Activated naive CD8-positive, alpha-beta T cell (primary cell): ENCODE results near the gene STKLD1.
A peak's percentile ranks its signal among the peaks of the same experiment; 100 is the strongest.

Source experiments
- H3K27ac Mint-ChIP-seq: one replicate; pipeline ENCODE4 v1.8.0; 2021; ENCODE audit warnings: mixed read lengths
- H3K27me3 Mint-ChIP-seq: one replicate; pipeline ENCODE4 v1.8.0; 2021; ENCODE audit warnings: mixed read lengths
- H3K36me3 Mint-ChIP-seq: one replicate; pipeline ENCODE4 v1.8.0; 2021; ENCODE audit warnings: mixed read lengths
- H3K4me1 Mint-ChIP-seq: one replicate; pipeline ENCODE4 v1.8.0; 2021; ENCODE audit warnings: low read depth, mixed read lengths
- H3K4me3 Mint-ChIP-seq: one replicate; pipeline ENCODE4 v1.8.0; 2021; ENCODE audit warnings: mild to moderate bottlenecking, mixed read lengths
- H3K9me3 Mint-ChIP-seq: one replicate; pipeline ENCODE4 v1.8.0; 2021; ENCODE audit warnings: low read depth, mixed read lengths

The STKLD1 gene

DNA sequence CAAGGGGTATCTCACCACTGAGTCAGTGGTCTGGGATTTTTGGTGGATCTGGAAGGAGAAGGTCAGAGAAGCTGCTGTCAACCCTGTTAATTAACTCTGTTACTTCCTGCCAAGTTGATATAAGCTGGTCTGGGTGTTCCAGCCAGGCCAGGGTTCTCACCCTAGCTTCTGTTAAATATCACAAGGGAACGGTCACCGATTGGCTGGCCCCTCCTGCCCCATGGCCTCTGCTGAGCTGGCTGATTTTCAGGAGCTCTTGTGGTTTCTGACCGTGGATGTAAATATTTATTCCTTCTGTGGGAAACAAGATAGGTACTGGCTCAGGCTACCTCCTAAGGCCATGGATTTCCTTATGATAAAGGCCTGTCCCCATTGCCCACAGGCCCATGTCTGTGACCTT, 47.0 kb downstream of the STKLD1 start:
- peaks cover 13% of the 10 kb centered on the region for H3K27me3 Mint-ChIP-seq
- no peaks in the 10 kb centered on the region for H3K36me3 Mint-ChIP-seq
- H3K4me1 Mint-ChIP-seq = peaks cover 23% of the 10 kb centered on the region
- H3K9me3 Mint-ChIP-seq = no peaks in the 10 kb centered on the region
- H3K27ac Mint-ChIP-seq = no peak overlapping the region
- H3K4me3 Mint-ChIP-seq = no peak overlapping the region

DNA sequence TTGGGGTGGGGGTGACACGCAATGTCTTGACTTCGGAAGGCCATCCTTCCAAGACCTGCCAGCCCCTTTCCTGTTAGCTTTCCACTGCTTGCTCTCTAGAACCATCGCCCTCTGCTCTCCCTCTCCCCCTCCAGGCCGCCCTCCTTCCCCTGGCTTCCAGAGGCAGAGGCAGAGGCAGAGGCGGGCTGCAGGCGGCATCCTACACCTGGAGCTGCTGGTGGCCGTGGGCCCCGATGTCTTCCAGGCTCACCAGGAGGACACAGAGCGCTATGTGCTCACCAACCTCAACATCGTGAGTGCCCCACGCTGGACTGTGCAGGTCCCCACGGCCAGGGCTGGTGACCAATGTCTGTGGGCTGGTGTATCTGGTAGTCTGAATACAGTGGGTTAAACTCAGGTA, 48.0 kb downstream of the STKLD1 start:
- Mint-ChIP-seq H3K4me3 (no peak overlapping the region), H3K36me3 (no peaks in the 10 kb centered on the region), H3K4me1 (peaks cover 15% of the 10 kb centered on the region), H3K27ac (no peak overlapping the region), H3K27me3 (peaks cover 13% of the 10 kb centered on the region), H3K9me3 (no peaks in the 10 kb centered on the region)

DNA sequence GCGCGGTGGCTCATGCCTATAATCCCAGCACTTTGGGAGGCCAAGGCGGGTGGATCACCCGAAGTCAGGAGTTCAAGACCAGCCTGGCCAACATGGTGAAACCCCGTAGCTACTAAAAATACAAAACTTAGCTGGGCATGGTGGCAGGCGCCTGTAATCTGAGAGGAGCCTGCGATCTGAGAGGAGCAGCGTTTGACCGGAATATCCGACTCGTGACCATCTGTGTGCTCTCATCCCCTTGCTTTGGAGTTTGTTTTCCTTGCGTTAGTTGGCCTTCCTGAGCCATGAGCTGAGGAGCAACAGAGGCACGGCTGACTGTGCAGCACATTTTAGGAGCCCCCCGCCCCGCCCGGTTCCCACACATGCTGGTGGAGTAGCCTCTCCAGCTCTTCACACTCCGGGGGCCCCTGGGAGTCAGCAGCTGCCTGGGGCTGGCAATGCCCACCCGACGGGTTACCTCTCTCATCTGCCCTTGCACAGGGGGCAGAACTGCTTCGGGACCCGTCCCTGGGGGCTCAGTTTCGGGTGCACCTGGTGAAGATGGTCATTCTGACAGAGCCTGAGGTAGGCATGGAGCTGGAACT, 49.0 kb downstream of the STKLD1 start:
- no peak overlapping the region for H3K27ac Mint-ChIP-seq
- no peaks in the 10 kb centered on the region for H3K9me3 Mint-ChIP-seq
- H3K4me1 Mint-ChIP-seq = peaks cover 13% of the 10 kb centered on the region
- H3K36me3 Mint-ChIP-seq = no peaks in the 10 kb centered on the region
- H3K27me3 Mint-ChIP-seq = peaks cover 14% of the 10 kb centered on the region
- no peak overlapping the region for H3K4me3 Mint-ChIP-seq

DNA sequence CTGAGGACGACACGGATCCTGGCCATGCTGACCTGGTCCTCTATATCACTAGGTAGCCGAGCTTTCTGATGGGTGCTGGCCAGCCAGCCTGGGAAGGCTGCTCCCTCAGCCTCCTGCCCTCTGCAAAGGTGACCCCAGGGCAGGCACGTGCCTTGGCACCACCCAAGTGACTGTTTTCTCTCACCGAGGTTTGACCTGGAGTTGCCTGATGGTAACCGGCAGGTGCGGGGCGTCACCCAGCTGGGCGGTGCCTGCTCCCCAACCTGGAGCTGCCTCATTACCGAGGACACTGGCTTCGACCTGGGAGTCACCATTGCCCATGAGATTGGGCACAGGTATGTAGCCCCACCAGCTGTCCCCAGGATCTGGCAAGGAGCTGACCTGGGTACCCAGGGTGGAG, 49.8 kb downstream of the STKLD1 start:
- Mint-ChIP-seq H3K4me3 (no peak overlapping the region), H3K9me3 (no peaks in the 10 kb centered on the region), H3K27me3 (peaks cover 15% of the 10 kb centered on the region)

DNA sequence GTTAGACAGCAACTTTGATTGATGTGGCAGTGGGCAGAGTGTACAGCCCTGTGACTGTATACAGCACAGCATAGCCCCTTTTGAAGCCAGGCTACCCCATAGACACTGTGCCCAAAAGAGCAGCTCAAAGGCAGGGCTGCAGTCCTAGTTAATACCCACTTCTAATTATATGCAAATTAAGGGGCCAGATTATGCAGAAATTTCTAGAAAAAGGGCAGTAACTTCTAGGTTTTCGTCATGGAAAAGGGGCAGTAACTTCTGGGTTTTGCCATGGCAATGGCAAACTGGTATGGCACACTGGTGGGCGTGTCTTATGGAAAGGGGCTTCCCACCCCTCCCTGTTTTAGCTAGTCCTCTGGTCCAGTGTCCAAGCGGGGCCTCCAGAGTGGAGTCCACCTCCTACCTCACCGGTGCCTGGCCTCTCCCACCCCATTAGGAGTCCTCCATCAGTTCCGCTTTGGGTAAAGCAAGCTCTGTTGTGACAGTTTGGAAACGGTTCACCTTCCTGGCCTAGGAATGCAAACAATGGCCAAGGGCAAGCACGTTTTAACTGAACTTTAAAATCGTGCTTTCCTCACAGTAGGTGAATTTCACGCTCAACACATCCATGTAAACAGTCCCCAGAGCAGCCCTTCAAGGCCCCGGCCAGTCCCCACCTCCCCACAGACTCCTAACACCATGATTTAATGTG, 51.6 kb downstream of the STKLD1 start:
- Mint-ChIP-seq H3K4me1 (peaks cover 5% of the 10 kb centered on the region), H3K27ac (no peak overlapping the region), H3K4me3 (peak overlapping the region; percentile 60), H3K36me3 (no peaks in the 10 kb centered on the region), H3K27me3 (peaks cover 15% of the 10 kb centered on the region), H3K9me3 (no peaks in the 10 kb centered on the region)

More for the DNA sequence above, 49.8 kb downstream of the STKLD1 start:
- H3K4me1 Mint-ChIP-seq = peaks cover 11% of the 10 kb centered on the region
- no peaks in the 10 kb centered on the region for H3K36me3 Mint-ChIP-seq
- no peak overlapping the region for H3K27ac Mint-ChIP-seq

DNA sequence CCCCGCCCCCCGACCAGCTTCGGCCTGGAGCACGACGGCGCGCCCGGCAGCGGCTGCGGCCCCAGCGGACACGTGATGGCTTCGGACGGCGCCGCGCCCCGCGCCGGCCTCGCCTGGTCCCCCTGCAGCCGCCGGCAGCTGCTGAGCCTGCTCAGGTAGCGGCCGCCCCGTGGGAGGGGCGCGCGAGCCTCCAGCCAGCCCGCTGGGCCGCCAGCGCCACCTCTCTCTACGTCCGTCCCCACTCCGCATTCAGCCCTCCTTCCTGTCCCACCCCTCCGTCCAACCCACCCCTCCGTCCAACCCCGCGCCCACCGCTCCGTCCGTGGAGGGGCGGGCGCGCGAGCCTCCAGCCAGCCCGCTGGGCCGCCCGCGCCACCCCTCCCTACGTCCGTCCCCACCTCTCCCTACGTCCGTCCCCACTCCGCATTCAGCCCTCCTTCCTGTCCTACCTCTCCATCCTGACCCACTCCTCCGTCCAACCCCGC, 52.5 kb downstream of the STKLD1 start:
- peaks cover 15% of the 10 kb centered on the region for H3K27me3 Mint-ChIP-seq
- no peak overlapping the region for H3K27ac Mint-ChIP-seq
- peaks cover 5% of the 10 kb centered on the region for H3K4me1 Mint-ChIP-seq
- no peak overlapping the region for H3K4me3 Mint-ChIP-seq
- H3K9me3 Mint-ChIP-seq = no peaks in the 10 kb centered on the region
- no peaks in the 10 kb centered on the region for H3K36me3 Mint-ChIP-seq

DNA sequence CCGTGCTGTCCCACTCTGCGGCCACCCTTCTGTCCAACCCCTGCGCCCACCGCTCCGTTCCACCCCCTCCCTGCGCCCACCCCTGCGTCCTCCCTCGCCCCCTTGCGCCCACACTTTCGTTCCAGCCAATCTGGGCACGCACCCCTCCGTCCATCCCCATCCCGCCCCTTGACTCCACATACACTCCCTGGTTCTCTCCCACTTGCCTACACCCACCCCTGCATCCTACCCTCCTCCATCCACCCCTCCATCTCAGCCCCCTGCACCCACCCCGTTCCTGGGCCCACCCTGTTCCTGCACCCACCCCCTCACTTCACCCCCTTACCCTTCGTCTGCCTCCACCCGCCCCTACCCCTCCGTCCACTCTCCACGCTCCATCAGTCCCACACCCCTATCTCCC, 53.0 kb downstream of the STKLD1 start:
- peaks cover 15% of the 10 kb centered on the region for H3K27me3 Mint-ChIP-seq
- no peaks in the 10 kb centered on the region for H3K9me3 Mint-ChIP-seq
- peaks cover 5% of the 10 kb centered on the region for H3K4me1 Mint-ChIP-seq
- H3K4me3 Mint-ChIP-seq = no peak overlapping the region
- no peak overlapping the region for H3K27ac Mint-ChIP-seq
- H3K36me3 Mint-ChIP-seq = no peaks in the 10 kb centered on the region

DNA sequence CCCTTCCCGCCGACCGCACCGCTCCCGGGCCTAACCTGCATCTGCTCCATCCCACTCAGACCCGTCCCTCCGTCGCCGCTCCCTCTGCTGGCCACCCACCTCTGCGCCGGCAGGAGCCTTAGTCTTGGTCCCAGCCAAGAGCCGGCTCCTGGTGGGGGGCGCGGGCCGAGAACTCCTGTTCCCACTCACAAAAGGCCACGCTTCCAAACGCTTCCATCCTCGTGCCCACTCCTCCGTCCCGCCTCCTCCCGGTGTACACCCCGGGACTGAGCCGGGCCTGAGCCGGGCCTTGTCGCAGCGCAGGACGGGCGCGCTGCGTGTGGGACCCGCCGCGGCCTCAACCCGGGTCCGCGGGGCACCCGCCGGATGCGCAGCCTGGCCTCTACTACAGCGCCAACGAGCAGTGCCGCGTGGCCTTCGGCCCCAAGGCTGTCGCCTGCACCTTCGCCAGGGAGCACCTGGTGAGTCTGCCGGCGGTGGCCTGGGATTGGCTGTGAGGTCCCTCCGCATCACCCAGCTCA, 53.5 kb downstream of the STKLD1 start:
- Mint-ChIP-seq H3K4me1 (peaks cover 5% of the 10 kb centered on the region), H3K9me3 (no peaks in the 10 kb centered on the region), H3K36me3 (no peaks in the 10 kb centered on the region), H3K4me3 (peak overlapping the region; percentile 52), H3K27me3 (peaks cover 15% of the 10 kb centered on the region), H3K27ac (no peak overlapping the region)

DNA sequence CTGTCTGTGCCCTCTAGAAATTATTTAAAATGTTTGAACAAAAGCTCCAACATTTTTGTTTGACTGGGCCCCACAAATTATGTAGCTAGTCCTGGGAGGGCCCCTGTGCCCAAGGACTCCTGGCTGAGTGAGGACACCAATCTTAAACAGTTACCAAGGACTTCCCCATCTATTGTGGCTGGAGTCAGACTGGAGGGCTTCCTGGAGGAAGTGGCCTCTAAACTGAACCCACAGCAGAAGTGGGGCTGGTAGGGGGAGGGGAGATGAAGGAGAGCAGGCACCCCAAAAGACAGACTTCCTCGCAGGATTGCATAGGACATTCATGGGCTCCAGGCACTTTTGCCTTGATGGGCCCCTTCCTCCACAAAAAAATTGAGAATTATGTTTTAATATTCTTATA, 54.1 kb downstream of the STKLD1 start:
- Mint-ChIP-seq H3K36me3 (no peaks in the 10 kb centered on the region), H3K9me3 (no peaks in the 10 kb centered on the region), H3K4me3 (peak overlapping the region; percentile 52), H3K27ac (no peak overlapping the region), H3K27me3 (peaks cover 15% of the 10 kb centered on the region), H3K4me1 (peaks cover 5% of the 10 kb centered on the region)

DNA sequence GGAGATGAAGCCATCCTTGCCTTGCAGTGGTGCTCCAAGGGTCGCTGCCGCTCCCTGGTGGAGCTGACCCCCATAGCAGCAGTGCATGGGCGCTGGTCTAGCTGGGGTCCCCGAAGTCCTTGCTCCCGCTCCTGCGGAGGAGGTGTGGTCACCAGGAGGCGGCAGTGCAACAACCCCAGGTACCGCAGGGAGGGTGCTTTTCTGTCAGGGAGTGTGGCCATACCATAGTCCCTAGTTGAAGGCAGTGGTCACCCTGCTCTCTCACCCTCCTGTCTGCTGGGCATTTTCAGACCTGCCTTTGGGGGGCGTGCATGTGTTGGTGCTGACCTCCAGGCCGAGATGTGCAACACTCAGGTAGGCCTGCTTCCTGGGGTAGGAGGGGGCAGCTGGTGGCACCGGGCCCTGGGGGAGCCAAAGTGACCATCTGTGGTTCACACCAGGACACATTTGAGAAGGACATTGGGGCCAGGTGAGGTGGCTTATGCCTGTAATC, 57.2 kb downstream of the STKLD1 start:
- H3K27me3 Mint-ChIP-seq = peaks cover 2% of the 10 kb centered on the region
- H3K4me3 Mint-ChIP-seq = no peak overlapping the region
- H3K4me1 Mint-ChIP-seq = peaks cover 3% of the 10 kb centered on the region
- H3K36me3 Mint-ChIP-seq = no peaks in the 10 kb centered on the region
- no peaks in the 10 kb centered on the region for H3K9me3 Mint-ChIP-seq
- no peak overlapping the region for H3K27ac Mint-ChIP-seq

DNA sequence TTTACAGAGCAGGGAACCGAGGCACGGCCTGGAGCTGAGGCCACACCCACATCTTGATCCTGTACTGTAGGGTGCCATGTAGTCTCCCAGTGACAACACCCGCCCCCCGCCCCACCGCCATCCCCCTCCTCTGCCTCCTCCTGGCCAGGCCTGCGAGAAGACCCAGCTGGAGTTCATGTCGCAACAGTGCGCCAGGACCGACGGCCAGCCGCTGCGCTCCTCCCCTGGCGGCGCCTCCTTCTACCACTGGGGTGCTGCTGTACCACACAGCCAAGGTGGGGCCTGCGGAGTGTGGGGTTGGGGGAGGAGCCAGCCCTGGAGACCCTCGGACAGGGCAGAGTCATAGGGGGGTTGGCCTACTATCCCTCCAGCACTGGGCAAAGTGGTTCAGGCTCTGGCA, 60.5 kb downstream of the STKLD1 start:
- no peaks in the 10 kb centered on the region for H3K4me1 Mint-ChIP-seq
- H3K27ac Mint-ChIP-seq = no peak overlapping the region
- H3K9me3 Mint-ChIP-seq = no peaks in the 10 kb centered on the region
- H3K36me3 Mint-ChIP-seq = no peaks in the 10 kb centered on the region
- H3K4me3 Mint-ChIP-seq = no peak overlapping the region
- H3K27me3 Mint-ChIP-seq = no peaks in the 10 kb centered on the region

DNA sequence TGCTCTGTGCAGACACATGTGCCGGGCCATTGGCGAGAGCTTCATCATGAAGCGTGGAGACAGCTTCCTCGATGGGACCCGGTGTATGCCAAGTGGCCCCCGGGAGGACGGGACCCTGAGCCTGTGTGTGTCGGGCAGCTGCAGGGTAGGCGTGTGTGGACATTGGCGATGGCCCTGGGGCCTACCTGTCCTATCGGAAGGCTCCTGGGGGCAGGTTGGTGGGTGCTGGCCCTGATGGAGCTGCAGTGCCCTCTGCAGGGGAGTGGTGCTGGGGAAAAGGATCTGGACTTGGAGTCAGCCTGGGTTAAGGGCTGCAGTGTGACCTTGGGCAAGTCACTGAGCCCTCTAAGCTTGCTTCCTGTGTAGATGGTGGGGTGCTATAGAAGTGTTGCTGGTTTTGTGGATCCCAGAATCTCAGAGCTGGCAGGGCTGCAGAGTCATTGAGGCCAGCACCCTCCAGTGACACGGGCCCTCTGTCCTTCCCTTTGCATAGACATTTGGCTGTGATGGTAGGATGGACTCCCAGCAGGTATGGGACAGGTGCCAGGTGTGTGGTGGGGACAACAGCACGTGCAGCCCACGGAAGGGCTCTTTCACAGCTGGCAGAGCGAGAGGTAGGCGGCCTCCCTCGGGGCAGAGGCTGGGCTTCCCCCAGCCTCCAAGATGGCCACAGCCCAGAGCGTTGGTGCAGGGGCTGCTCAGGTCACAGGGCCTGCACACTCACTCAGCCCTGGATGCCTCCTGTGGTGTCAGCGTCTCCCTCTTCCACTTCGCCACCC, 61.8 kb downstream of the STKLD1 start:
- H3K4me3 Mint-ChIP-seq = no peak overlapping the region
- no peaks in the 10 kb centered on the region for H3K36me3 Mint-ChIP-seq
- H3K27me3 Mint-ChIP-seq = no peaks in the 10 kb centered on the region
- no peaks in the 10 kb centered on the region for H3K4me1 Mint-ChIP-seq
- H3K9me3 Mint-ChIP-seq = no peaks in the 10 kb centered on the region
- H3K27ac Mint-ChIP-seq = no peak overlapping the region

DNA sequence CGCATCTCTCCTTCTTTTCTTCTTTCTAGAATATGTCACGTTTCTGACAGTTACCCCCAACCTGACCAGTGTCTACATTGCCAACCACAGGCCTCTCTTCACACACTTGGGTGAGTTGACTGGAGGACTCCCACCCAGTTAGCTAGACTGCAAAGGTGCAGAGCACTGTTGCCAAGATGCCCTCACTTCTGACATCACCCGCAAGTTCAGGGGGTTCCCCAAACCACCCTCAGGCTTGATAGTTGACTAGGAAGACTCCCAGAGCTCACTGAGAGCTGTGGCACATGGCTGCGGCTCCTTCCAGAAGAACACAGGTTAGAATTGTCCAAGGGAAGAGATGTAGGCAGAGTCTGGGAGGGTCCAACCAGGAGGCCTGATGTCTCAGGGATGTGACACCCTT, 63.2 kb downstream of the STKLD1 start:
- H3K27me3 Mint-ChIP-seq = no peaks in the 10 kb centered on the region
- H3K27ac Mint-ChIP-seq = no peak overlapping the region

DNA sequence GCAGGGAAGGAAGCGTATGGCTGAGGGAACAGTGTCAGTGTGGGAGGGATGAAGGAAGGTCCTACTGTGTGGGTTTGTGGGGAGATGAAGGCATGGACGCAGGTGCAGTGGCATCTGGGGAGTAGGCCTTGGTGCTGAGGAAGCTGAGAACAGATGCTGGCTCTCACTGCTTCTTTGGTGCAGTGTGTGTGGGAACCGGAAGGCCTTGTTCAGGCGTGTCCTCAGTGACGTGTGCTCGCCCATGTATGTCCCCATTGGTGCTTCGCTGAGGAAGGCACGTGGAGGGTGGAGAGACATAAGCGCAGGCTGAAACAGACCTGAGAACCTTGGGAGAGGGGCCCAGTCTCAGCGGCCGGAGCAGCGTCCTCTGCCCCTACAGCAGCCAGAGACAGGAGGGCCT, 64.7 kb downstream of the STKLD1 start:
- Mint-ChIP-seq H3K4me1 (no peaks in the 10 kb centered on the region), H3K27me3 (no peaks in the 10 kb centered on the region), H3K4me3 (no peak overlapping the region), H3K27ac (no peak overlapping the region), H3K9me3 (no peaks in the 10 kb centered on the region), H3K36me3 (no peaks in the 10 kb centered on the region)

More for the DNA sequence above, 63.2 kb downstream of the STKLD1 start:
- Mint-ChIP-seq H3K4me3 (no peak overlapping the region), H3K9me3 (no peaks in the 10 kb centered on the region), H3K4me1 (no peaks in the 10 kb centered on the region), H3K36me3 (no peaks in the 10 kb centered on the region)

DNA sequence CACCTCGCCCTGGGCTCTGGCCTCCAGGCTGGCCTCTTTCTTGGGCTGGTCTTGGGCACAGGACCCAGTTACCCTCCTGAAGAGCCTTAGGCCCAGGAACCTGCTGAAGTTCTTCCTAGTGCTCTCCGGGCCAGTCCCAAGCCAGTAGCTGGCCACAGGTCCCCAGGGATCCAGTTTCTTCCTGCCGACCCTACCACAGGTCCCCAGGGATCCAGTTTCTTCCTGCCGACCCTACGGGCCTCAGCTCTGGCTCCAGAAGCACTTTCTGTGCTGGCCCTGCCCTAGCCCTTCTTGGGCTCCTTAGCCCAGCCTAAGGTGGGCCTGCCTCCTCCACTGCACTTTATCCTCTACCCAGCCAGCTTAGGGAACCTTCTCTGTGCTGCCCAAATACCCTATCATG, 65.4 kb downstream of the STKLD1 start:
- Mint-ChIP-seq H3K27ac (no peak overlapping the region), H3K27me3 (peaks cover 1% of the 10 kb centered on the region), H3K4me1 (no peaks in the 10 kb centered on the region), H3K9me3 (no peaks in the 10 kb centered on the region), H3K4me3 (no peak overlapping the region), H3K36me3 (no peaks in the 10 kb centered on the region)
